ENCODE results near the gene PTDSS2. TPM values are rescaled to one million over a fixed set of nuclear protein-coding genes. Genes with fewer than 3 reads are reported as not detected.

The PTDSS2 gene
- total and polyA plus RNA-seq, 9 of the 15 experiments (the other 6 are each of a cell fraction or from before 2014, with no cell fraction given) = 0.45 to 53.9 (median 17.2) TPM

DNA sequence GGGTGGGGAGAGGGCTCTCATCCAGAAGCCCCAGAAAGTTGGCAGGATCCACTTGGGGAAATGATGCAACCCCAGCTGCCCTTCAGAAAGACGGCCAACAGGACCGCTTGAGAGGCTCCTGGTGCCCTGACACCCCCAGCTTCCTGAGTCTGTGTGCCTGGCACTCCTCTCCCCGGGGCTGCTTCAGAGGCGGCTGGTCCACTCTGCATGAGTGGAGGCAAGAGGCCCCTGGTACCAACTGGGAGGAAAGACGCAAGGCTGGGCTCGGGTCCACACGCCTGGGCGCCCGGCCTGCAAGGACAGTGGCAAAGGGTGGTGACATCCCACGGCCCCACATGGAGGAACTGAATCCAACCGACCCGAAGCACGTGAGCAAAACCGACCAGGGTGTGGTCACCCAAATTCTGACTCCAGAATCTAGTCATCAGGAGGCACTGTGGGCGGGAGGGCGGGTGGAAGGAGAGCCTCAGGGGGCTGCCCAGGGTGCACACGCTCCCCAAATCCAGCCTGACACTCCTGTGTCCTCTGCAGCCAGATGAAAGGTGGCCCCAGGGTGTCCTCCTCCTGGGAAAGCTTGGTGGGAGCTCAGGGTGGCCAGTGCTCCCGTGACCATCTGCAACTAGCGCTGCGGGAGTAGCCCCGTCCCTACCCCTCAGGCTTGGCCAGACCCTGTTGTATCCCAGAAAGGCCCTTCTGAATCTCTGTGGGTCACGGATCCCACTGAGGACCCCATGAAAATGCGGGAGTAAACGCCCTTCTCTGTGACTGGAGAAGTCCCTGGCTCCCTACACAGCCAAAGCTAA, 53.3 kb downstream of the PTDSS2 start (continued):
- TF ChIP-seq YY1 (IDR thresholded peaks at IDR 0.05; ENCODE audit: borderline replicate concordance in 1 of 3, control insufficient read depth in 1 of 3, extremely low read depth in 1 of 3, insufficient read depth in 3 of 3, insufficient read length in 1 of 3, insufficient replicate concordance in 2 of 3, low read depth in 1 of 3, low read length in 2 of 3) = no peak
- TF ChIP-seq MTF1 (CRISPR knock-in tag; IDR thresholded peaks at IDR 0.05; ENCODE audit: borderline replicate concordance) = no peak
- TF ChIP-seq, protein P1, sequence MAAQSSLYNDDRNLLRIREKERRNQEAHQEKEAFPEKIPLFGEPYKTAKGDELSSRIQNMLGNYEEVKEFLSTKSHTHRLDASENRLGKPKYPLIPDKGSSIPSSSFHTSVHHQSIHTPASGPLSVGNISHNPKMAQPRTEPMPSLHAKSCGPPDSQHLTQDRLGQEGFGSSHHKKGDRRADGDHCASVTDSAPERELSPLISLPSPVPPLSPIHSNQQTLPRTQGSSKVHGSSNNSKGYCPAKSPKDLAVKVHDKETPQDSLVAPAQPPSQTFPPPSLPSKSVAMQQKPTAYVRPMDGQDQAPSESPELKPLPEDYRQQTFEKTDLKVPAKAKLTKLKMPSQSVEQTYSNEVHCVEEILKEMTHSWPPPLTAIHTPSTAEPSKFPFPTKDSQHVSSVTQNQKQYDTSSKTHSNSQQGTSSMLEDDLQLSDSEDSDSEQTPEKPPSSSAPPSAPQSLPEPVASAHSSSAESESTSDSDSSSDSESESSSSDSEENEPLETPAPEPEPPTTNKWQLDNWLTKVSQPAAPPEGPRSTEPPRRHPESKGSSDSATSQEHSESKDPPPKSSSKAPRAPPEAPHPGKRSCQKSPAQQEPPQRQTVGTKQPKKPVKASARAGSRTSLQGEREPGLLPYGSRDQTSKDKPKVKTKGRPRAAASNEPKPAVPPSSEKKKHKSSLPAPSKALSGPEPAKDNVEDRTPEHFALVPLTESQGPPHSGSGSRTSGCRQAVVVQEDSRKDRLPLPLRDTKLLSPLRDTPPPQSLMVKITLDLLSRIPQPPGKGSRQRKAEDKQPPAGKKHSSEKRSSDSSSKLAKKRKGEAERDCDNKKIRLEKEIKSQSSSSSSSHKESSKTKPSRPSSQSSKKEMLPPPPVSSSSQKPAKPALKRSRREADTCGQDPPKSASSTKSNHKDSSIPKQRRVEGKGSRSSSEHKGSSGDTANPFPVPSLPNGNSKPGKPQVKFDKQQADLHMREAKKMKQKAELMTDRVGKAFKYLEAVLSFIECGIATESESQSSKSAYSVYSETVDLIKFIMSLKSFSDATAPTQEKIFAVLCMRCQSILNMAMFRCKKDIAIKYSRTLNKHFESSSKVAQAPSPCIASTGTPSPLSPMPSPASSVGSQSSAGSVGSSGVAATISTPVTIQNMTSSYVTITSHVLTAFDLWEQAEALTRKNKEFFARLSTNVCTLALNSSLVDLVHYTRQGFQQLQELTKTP (IDR thresholded peaks at IDR 0.05; ENCODE audit: low read depth in 1 of 2, partially characterized antibody in 2 of 2) = no peak
- TF ChIP-seq, protein P2, sequence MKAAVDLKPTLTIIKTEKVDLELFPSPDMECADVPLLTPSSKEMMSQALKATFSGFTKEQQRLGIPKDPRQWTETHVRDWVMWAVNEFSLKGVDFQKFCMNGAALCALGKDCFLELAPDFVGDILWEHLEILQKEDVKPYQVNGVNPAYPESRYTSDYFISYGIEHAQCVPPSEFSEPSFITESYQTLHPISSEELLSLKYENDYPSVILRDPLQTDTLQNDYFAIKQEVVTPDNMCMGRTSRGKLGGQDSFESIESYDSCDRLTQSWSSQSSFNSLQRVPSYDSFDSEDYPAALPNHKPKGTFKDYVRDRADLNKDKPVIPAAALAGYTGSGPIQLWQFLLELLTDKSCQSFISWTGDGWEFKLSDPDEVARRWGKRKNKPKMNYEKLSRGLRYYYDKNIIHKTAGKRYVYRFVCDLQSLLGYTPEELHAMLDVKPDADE (conservative IDR thresholded peaks at IDR 0.05; ENCODE audit: control insufficient read depth, low read depth, low read length) = no peak
- TF ChIP-seq ZFP1 (CRISPR knock-in tag; IDR thresholded peaks at IDR 0.05) = no peak
- no peak for TF ChIP-seq NFIX (CRISPR knock-in tag; IDR thresholded peaks at IDR 0.05; ENCODE audit: low read depth)
- TF ChIP-seq, protein P3, sequence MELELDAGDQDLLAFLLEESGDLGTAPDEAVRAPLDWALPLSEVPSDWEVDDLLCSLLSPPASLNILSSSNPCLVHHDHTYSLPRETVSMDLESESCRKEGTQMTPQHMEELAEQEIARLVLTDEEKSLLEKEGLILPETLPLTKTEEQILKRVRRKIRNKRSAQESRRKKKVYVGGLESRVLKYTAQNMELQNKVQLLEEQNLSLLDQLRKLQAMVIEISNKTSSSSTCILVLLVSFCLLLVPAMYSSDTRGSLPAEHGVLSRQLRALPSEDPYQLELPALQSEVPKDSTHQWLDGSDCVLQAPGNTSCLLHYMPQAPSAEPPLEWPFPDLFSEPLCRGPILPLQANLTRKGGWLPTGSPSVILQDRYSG (tag; conservative IDR thresholded peaks at IDR 0.05; ENCODE audit: low read depth) = no peak
- no peak for TF ChIP-seq ZNF551 (CRISPR knock-in tag; IDR thresholded peaks at IDR 0.05)
- no peak for TF ChIP-seq ARHGAP35 (IDR thresholded peaks at IDR 0.05; ENCODE audit: partially characterized antibody)
- TF ChIP-seq ZNF134 (CRISPR knock-in tag; conservative IDR thresholded peaks at IDR 0.05) = 0 out of 2 replicates have a peak, but pooled peaks have one; percentile 15
- no peak for TF ChIP-seq ZKSCAN8 (CRISPR knock-in tag; IDR thresholded peaks at IDR 0.05)
- TF ChIP-seq, protein P4, sequence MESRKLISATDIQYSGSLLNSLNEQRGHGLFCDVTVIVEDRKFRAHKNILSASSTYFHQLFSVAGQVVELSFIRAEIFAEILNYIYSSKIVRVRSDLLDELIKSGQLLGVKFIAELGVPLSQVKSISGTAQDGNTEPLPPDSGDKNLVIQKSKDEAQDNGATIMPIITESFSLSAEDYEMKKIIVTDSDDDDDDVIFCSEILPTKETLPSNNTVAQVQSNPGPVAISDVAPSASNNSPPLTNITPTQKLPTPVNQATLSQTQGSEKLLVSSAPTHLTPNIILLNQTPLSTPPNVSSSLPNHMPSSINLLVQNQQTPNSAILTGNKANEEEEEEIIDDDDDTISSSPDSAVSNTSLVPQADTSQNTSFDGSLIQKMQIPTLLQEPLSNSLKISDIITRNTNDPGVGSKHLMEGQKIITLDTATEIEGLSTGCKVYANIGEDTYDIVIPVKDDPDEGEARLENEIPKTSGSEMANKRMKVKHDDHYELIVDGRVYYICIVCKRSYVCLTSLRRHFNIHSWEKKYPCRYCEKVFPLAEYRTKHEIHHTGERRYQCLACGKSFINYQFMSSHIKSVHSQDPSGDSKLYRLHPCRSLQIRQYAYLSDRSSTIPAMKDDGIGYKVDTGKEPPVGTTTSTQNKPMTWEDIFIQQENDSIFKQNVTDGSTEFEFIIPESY (CRISPR knock-in tag; IDR thresholded peaks at IDR 0.05) = no peak
- no peak for TF ChIP-seq HCFC1 (IDR thresholded peaks at IDR 0.05; ENCODE audit: low read depth, low read length)
- TF ChIP-seq, protein P5, sequence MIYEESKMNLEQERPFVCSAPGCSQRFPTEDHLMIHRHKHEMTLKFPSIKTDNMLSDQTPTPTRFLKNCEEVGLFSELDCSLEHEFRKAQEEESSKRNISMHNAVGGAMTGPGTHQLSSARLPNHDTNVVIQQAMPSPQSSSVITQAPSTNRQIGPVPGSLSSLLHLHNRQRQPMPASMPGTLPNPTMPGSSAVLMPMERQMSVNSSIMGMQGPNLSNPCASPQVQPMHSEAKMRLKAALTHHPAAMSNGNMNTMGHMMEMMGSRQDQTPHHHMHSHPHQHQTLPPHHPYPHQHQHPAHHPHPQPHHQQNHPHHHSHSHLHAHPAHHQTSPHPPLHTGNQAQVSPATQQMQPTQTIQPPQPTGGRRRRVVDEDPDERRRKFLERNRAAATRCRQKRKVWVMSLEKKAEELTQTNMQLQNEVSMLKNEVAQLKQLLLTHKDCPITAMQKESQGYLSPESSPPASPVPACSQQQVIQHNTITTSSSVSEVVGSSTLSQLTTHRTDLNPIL (CRISPR knock-in tag; IDR thresholded peaks at IDR 0.05) = no peak
- TF ChIP-seq HDAC2 (IDR thresholded peaks at IDR 0.05) = no peak
- TF ChIP-seq ZBED1 (IDR thresholded peaks at IDR 0.05) = no peak
- TF ChIP-seq ZNF324 (CRISPR knock-in tag; IDR thresholded peaks at IDR 0.05) = 0 out of 2 replicates have a peak, but pooled peaks have one; percentile 9
